MM.1S (cell line): Measurements from ENCODE around the gene PI4KA.

Source experiments
- DNase-seq: peaks from one replicate; pipeline ENCODE4 v3.0.0-alpha.2; 2015
- H2AFZ ChIP-seq: fragments of 300-600 bp; sonication (generic); 2 replicates; pipeline ENCODE4 v1.6.0; 2016; ENCODE audit warnings: antibody characterized with exemption, low read length
- H3F3A ChIP-seq: fragments of 300-600 bp; sonication (generic); 2 replicates; pipeline ENCODE4 v1.6.1; 2016; ENCODE audit warnings: mild to moderate bottlenecking, antibody characterized with exemption, low read length, moderate library complexity, mixed read lengths; ENCODE audit not compliant: insufficient read depth
- H3K27ac ChIP-seq: fragments of 300-600 bp; sonication (generic); 2 replicates; pipeline ENCODE4 v1.5.1; 2016; ENCODE audit warnings: mild to moderate bottlenecking, low read length
- H3K27me3 ChIP-seq: fragments of 300-600 bp; sonication (generic); replicated peaks from 2 replicates; pipeline ENCODE4 v1.6.0; 2016; ENCODE audit warnings: low read length; ENCODE audit not compliant: insufficient read depth
- H3K36me3 ChIP-seq: fragments of 300-600 bp; sonication (generic); replicated peaks from 2 replicates; pipeline ENCODE4 v1.6.1; 2016; ENCODE audit warnings: mild to moderate bottlenecking, low read length, mixed read lengths; ENCODE audit not compliant: insufficient read depth
- H3K4me1 ChIP-seq: fragments of 300-600 bp; sonication (generic); 2 replicates; pipeline ENCODE4 v1.6.1; 2016; ENCODE audit warnings: low read length, mixed read lengths
- H3K4me2 ChIP-seq: fragments of 300-600 bp; sonication (generic); 2 replicates; pipeline ENCODE4 v1.6.0; 2016; ENCODE audit warnings: low read depth, low read length
- H3K4me3 ChIP-seq: fragments of 300-600 bp; sonication (generic); 2 replicates; pipeline ENCODE4 v1.5.1; 2016; ENCODE audit warnings: low read length, mixed read lengths
- H3K79me2 ChIP-seq: fragments of 300-600 bp; sonication (generic); 2 replicates; pipeline ENCODE4 v1.6.1; 2016; ENCODE audit warnings: mixed run types, low read length, mixed read lengths
- H3K9ac ChIP-seq: fragments of 300-600 bp; sonication (generic); 2 replicates; pipeline ENCODE4 v1.6.1; 2016; ENCODE audit warnings: low read length, mixed read lengths
- H3K9me2 ChIP-seq: fragments of 300-600 bp; sonication (generic); replicated peaks from 2 replicates; pipeline ENCODE4 v1.6.1; 2016; ENCODE audit warnings: mild to moderate bottlenecking, low read length, mixed read lengths; ENCODE audit not compliant: insufficient read depth
- H3K9me3 ChIP-seq: fragments of 300-600 bp; sonication (generic); replicated peaks from 2 replicates; pipeline ENCODE4 v1.6.1; 2016; ENCODE audit warnings: mild to moderate bottlenecking, low read length, mixed read lengths; ENCODE audit not compliant: insufficient read depth
- H4K20me1 ChIP-seq: fragments of 300-600 bp; sonication (generic); 2 replicates; pipeline ENCODE4 v1.6.1; 2016; ENCODE audit warnings: mild to moderate bottlenecking, low read length, moderate library complexity, mixed read lengths; ENCODE audit not compliant: insufficient read depth
- EZH2 ChIP-seq: fragments of 300-600 bp; sonication (generic); optimal IDR thresholded peaks from 2 replicates; pipeline ENCODE3; 2017; ENCODE audit warnings: low read depth, mild to moderate bottlenecking, antibody characterized with exemption, low read length, mixed read lengths
- EZH2phosphoT487 ChIP-seq: fragments of 300-600 bp; sonication (generic); IDR thresholded peaks from 2 replicates; pipeline ENCODE4 v1.6.1; 2018; ENCODE audit warnings: antibody characterized with exemption, low read length
- TF ChIP-seq, protein P1 (sequence below): fragments of 300-600 bp; sonication (generic); IDR thresholded peaks from 2 replicates; pipeline ENCODE4 v1.5.1; 2016; ENCODE audit warnings: antibody characterized with exemption, low read length, mixed read lengths

PI4KA gene

DNA sequence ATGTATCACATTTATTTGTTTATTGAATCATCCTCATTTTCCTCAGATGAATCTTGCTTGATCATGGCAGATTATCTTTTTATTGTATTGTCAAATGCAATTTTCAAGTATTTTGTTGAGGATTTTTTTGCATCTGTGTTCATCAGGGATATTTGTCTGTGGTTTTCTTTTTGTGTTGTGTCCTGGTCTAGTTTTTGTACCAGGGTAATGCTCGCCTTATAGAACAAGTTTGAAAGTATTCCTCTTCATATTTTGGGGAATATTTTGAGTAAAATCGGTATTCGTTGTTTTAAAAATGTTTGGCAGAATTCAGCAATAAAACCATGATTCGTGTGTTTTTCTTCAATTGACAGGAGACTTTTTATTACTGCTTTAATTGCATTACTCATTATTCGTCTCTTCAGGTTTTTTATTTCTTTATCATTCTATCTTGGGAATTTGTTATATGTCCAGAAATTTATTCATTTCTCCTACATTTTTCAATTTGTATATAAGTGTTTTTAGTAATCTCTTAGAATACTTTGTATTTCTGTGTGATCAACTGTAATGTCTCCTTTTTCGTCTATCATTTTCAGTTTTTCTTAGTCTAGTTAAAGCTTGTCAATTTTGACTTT is 198.1 kb downstream of the PI4KA start:
- no peak overlapping the region for H3K4me3 ChIP-seq
- no peak overlapping the region for H3K9ac ChIP-seq
- H3K4me1 ChIP-seq = no peaks in the 10 kb centered on the region
- H4K20me1 ChIP-seq = no peaks in the 10 kb centered on the region
- no peaks in the 10 kb centered on the region for H3K9me2 ChIP-seq
- no peaks in the 10 kb centered on the region for H3F3A ChIP-seq
- peaks cover 32% of the 10 kb centered on the region for H3K27me3 ChIP-seq
- no peak overlapping the region for H2AFZ ChIP-seq
- no peak overlapping the region for H3K27ac ChIP-seq
- H3K4me2 ChIP-seq = no peak overlapping the region
- TF ChIP-seq, protein P1, sequence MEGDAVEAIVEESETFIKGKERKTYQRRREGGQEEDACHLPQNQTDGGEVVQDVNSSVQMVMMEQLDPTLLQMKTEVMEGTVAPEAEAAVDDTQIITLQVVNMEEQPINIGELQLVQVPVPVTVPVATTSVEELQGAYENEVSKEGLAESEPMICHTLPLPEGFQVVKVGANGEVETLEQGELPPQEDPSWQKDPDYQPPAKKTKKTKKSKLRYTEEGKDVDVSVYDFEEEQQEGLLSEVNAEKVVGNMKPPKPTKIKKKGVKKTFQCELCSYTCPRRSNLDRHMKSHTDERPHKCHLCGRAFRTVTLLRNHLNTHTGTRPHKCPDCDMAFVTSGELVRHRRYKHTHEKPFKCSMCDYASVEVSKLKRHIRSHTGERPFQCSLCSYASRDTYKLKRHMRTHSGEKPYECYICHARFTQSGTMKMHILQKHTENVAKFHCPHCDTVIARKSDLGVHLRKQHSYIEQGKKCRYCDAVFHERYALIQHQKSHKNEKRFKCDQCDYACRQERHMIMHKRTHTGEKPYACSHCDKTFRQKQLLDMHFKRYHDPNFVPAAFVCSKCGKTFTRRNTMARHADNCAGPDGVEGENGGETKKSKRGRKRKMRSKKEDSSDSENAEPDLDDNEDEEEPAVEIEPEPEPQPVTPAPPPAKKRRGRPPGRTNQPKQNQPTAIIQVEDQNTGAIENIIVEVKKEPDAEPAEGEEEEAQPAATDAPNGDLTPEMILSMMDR = no peak
- TF ChIP-seq EZH2 (no peak), EZH2phosphoT487 (no peak)
- no peaks in the 10 kb centered on the region for H3K9me3 ChIP-seq
- H3K79me2 ChIP-seq = no peaks in the 10 kb centered on the region
- no peaks in the 10 kb centered on the region for H3K36me3 ChIP-seq
- no peak for DNase-seq

DNA sequence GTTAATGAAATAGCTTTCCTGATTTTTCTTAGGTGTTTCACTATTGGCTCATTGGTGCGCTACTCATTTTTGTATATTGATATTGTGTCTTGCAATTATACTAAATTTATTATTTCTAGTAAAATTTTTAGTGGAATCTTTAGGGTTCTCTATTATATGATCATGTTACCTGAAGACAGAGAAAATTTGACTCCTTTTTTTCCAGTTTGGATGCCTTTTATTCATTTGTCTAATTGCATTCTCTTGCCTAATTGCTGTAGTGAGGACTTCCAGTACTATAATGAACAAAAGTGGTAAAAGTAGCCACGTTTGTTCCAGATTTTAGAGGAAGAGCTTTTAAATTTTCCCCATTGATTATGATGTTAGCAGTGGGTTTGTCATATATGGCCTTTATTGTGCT is 198.7 kb downstream of the PI4KA start:
- Histone ChIP-seq H3K9me2 (no peaks in the 10 kb centered on the region), H3K27ac (no peak overlapping the region), H3K36me3 (no peaks in the 10 kb centered on the region), H3K27me3 (peaks cover 32% of the 10 kb centered on the region), H3K4me2 (no peak overlapping the region), H4K20me1 (no peaks in the 10 kb centered on the region), H3K9ac (no peak overlapping the region), H3K4me1 (no peaks in the 10 kb centered on the region), H2AFZ (no peak overlapping the region), H3K4me3 (no peak overlapping the region), H3K9me3 (no peaks in the 10 kb centered on the region), H3F3A (no peaks in the 10 kb centered on the region), H3K79me2 (no peaks in the 10 kb centered on the region)
- TF ChIP-seq EZH2 = no peak
- no peak for TF ChIP-seq EZH2phosphoT487
- TF ChIP-seq, protein P1 = no peak
- DNase-seq = no peak

DNA sequence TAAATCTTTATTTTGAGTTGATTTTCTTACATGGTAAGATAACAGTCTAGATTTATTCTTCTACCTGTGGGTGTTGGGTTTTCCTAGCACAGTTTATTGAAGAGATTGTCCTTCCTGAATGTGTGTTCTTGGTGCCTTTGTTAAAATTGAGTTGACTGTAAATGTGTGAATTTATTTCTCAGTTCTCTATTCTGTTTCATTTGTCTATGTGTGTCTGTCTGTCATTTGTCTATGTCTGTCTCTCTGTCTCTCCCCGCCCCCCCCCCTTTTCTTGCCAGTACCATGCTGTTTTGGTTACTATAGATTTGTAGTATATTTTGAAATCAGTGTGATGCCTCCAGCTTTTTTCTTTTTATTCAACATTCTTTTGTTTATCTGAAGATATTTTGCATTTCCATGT is 199.4 kb downstream of the PI4KA start:
- DNase-seq = no peak
- H4K20me1 ChIP-seq = no peaks in the 10 kb centered on the region
- H3F3A ChIP-seq = no peaks in the 10 kb centered on the region
- peaks cover 32% of the 10 kb centered on the region for H3K27me3 ChIP-seq
- no peak overlapping the region for H3K9ac ChIP-seq
- no peaks in the 10 kb centered on the region for H3K79me2 ChIP-seq
- no peaks in the 10 kb centered on the region for H3K36me3 ChIP-seq
- no peak for TF ChIP-seq EZH2phosphoT487
- TF ChIP-seq, protein P1 = no peak
- no peak for TF ChIP-seq EZH2
- no peak overlapping the region for H3K27ac ChIP-seq
- H2AFZ ChIP-seq = no peak overlapping the region
- H3K4me3 ChIP-seq = no peak overlapping the region
- H3K4me1 ChIP-seq = no peaks in the 10 kb centered on the region
- no peaks in the 10 kb centered on the region for H3K9me3 ChIP-seq
- no peaks in the 10 kb centered on the region for H3K9me2 ChIP-seq
- H3K4me2 ChIP-seq = no peak overlapping the region
